Kidney capillary endothelial cell (primary cell): ENCODE measurements around the gene VTA1.
"Not testable (repeated sequence)": the region's sequence is repeated elsewhere in the genome, so short reads cannot be mapped to it uniquely, and the experiment has no call there.

Source experiments
- DNase-seq: peaks from one replicate; pipeline ENCODE4 v3.0.0-alpha.2; 2018; ENCODE audit warnings: low spot score

Gene VTA1

GRCh38 chr6:142225552-142225951, 78.5 kb downstream of the VTA1 start:
- DNase-seq: no peak

GRCh38 chr6:142226731-142227130, 79.7 kb downstream of the VTA1 start:
- no peak for DNase-seq

- DNase-seq: not testable (repeated sequence)
Observed at GRCh38 chr6:142229518-142230270, 82.6 kb downstream of the VTA1 start.

- DNase-seq: peak; percentile 38
Observed at GRCh38 chr6:142232206-142233044, 85.4 kb downstream of the VTA1 start.

- DNase-seq: no peak
Observed at GRCh38 chr6:142233945-142234682, 87.1 kb downstream of the VTA1 start.

- DNase-seq: no peak
Observed at GRCh38 chr6:142235272-142235671, 88.2 kb downstream of the VTA1 start.

GRCh38 chr6:142235791-142236190, 88.7 kb downstream of the VTA1 start:
- no peak for DNase-seq

- DNase-seq: no peak
Observed at GRCh38 chr6:142236691-142237090, 89.6 kb downstream of the VTA1 start.

GRCh38 chr6:142238881-142239280, 91.8 kb downstream of the VTA1 start:
- no peak for DNase-seq

- no peak for DNase-seq
Observed at GRCh38 chr6:142240179-142240578, 93.1 kb downstream of the VTA1 start.

- DNase-seq: no peak
Observed at GRCh38 chr6:142241061-142241460, 94.0 kb downstream of the VTA1 start.

- DNase-seq: no peak
Observed at GRCh38 chr6:142242269-142242668, 95.2 kb downstream of the VTA1 start.

- no peak for DNase-seq
Observed at GRCh38 chr6:142246960-142247359, 99.9 kb downstream of the VTA1 start.

GRCh38 chr6:142249266-142249665, 102.2 kb downstream of the VTA1 start:
- DNase-seq: no peak

- DNase-seq: no peak
Observed at GRCh38 chr6:142251930-142252445, 104.9 kb downstream of the VTA1 start.

- no peak for DNase-seq
Observed at GRCh38 chr6:142254513-142254912, 107.5 kb downstream of the VTA1 start.

GRCh38 chr6:142255785-142256184, 108.7 kb downstream of the VTA1 start:
- DNase-seq: no peak

GRCh38 chr6:142258305-142258704, 111.2 kb downstream of the VTA1 start:
- no peak for DNase-seq

GRCh38 chr6:142258757-142259156, 111.7 kb downstream of the VTA1 start:
- DNase-seq: no peak

GRCh38 chr6:142260748-142261147, 113.7 kb downstream of the VTA1 start:
- DNase-seq: no peak

- no peak for DNase-seq
Observed at GRCh38 chr6:142262231-142262630, 115.2 kb downstream of the VTA1 start.

GRCh38 chr6:142265476-142265875, 118.4 kb downstream of the VTA1 start:
- DNase-seq: no peak
